Activated T-helper 9 cell treated with anti-CD3 and anti-CD28 coated beads, Interleukin-2, amount 50 U/mL, for 16 hours (primary cell): ENCODE results near the gene SMIM1.

Source experiments
- DNase-seq: peaks from one replicate; pipeline ENCODE4 v3.0.0-alpha.2; 2020; ENCODE audit warnings: low read depth

The SMIM1 gene

DNA sequence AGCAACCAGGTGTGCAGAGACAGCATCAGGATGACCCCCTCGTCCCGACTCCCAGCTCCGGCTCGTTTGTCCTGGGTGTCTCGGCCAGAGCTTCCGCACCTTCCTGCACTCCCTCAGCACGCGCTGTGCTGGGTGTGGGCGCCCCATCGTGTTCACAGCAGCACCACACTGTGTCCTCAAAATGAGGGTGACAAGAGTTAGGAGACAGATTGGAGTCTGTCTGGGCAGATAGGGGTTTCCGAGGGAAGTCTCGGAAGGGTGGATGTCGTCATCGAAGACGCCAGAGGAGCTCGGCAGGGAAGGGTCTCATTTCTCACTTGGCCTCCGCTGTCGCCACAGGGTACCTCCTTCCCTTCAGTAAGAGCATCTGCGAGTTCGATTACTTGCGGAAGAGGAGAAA is 16.2 kb upstream of the SMIM1 start:
- DNase-seq: no peak

DNA sequence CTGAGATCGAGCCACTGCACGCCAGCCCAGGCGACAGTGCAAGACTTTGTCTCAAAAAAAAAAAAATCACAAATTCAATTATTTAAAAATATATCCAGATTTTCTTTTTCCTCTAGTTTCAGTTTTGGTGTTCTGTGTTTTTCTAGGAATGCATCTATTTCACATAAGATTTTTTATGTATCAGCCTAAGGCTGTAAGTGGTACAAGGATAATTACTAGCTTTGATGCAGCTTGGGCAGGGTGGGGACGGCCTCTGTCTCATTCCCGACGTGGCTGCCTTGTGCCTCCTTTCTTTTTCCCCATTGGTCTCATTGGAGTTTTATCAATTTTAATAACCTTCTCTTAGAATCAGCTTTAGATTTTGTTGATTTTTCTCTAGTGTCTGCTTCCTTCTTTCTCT is 13.4 kb upstream of the SMIM1 start:
- no peak for DNase-seq

DNA sequence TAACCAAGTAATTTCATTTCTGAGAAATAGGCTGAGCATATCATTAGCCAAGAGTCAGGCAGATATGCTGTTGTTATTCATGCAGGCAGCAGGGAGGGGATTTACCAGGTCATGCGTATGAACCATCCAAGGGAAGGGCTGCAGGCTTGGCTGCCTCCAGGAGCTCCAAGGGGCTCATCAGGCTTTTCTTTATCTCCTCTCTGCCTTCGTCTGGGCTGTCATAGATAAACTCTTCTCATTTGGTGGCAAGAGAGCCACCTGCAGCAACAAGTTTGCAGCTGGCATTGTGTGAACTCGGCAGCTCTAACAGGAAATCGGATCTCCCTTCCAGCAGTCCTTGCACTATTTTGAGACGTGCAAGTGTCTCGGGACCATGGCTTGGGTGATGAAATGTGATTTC is 12.8 kb upstream of the SMIM1 start:
- no peak for DNase-seq

DNA sequence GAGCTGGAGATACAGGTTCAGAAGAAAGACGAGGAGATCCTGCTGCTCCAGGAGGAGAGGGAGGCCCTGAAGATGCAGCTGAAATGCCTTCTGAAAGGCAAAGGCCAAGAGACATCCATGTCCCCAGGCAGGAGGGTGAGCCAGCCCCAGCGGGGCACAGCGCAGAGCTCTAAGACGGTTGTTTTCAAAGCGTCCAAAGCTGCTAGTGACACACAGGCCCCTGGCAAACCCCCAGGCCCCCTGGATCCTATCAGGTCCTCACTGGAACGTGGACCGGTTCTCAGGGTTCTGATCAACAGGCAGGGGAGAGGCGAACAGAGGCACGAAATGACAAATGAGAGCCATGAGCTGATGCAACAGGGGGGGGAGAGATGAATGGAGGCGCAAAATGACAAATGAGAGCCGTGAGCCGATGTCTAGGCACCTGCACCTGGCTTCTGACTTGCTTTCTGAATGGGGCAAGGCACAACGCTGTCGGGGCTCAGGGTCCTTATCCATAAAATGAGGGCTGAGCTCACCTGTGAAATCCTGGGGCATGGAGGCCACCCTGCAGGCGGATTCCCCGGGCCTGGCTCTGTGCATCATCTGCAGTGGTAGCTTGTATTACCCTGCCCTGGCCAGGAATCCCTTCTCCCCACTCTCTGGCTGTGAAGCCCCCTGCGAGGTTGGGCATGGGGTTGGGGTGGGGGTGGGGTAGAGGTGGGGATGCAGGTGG is 11.1 kb upstream of the SMIM1 start:
- no peak for DNase-seq

DNA sequence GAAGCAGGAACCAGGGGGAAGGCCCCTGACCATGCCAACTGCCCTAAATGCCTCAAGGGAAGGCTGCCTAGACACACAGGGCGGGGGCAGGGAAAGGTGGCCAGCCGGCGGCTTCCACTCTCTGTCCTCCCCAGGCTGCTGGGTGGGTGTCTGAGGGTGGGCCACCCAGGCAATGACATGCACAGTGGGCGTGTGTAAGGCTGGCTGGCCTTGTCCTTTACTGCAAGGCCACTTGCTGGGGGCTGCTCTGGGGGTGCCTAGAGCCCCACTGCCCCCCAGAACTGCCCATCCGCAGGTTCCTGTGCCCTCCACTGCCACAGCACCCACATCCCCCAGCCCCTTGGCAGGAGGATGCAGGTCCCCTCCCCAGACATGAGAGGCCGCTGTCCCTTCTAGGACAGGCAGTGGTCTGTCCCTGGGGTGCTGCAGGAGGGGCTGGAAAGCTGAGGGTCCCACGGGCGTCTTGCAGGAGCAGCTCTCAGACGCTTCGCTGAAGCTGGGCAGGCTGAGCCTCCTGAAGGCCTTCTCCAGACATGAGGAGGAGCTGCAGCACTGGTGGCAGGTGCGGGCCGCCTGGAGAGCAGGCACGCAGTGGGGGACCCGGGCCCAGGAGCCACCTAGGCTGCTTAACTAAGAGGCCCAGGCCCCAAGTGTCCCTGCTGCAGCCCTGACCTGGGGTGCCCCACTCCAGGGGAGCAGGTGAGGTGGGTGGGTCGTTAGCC is 10.2 kb upstream of the SMIM1 start:
- no peak for DNase-seq

DNA sequence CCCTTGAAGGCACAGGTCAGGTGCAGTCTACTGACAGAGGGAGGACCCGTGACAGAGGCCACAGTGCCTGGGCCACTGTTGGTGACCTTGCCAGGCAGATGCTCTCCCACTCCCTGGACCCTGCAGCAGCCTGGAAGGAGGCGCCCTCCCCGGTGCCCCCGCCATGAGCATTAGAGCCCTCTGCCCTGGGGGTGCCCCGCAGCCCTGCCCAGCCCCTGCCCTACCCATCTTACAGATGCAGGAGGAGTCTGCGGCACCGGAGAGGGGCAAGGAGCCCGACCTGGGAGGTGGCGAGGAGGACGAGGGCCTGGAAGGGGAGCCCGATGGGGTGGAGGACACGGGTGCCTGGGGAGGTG is 9.7 kb upstream of the SMIM1 start:
- DNase-seq: no peak

DNA sequence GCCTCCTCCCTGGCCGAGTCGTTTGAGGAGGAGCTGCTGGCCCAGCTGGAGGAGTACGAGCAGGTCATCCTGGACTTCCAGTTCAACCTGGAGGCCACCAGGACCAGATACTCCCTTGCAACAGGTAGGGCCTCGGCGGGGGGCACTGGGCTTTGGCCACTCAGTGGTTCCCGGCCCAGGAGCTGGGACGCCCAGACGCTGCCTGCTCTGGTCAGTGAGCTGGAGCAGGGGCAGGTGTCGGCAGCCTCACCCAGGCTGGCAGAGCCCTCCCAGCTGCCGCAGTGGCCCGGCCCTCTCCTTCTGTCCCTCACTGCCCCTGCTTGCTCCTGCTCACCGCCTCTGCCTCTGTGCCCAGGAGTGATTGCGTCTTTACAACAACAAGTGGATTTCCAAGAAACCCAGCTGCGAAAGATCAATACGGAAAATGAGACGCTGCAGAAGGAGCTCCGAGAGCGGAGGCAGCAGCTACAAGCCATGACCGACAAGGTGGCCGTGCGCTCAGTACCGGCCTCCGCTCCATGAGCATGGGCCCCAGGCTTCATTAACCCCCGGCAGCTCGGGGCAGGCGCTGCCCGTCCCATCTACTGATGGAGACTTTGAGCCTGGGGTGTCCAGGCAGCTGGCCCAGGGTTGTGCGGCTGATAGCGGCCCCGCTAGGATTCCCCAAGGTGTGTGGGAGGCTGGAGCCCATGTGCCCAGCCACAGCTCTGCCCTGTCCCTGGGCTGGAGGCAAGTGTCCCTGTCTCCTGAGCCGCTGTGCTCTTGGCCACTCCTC is 9.0 kb upstream of the SMIM1 start:
- no peak for DNase-seq

DNA sequence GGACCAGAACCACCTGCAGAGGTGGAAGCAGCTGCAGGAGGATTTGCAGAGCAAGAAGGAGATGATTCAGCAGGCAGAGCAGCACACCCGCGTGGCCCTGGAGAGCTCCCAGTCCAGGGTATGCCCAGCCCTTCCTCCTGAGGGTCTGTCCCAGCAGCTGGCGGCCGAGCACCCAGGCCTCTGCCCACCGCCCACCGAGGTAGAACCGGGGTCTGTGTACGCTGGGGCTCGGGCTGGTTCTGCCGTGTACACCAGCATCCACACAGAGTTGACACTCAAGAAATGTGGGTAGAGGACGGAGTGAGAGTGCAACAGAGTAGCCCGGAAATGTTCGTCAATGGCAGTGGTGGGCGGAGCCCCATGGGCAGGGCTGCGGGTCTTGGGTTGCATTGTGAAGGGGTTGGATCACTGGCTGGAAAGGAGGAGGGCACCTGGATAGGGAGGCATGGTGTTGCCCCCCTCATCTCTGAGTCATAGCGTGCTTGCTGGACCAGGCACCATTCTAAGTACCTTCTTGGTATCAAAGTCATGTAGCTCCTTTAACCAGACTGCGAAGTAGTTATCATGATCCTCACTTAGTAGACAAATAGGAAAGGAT is 5.1 kb upstream of the SMIM1 start:
- DNase-seq: no peak

DNA sequence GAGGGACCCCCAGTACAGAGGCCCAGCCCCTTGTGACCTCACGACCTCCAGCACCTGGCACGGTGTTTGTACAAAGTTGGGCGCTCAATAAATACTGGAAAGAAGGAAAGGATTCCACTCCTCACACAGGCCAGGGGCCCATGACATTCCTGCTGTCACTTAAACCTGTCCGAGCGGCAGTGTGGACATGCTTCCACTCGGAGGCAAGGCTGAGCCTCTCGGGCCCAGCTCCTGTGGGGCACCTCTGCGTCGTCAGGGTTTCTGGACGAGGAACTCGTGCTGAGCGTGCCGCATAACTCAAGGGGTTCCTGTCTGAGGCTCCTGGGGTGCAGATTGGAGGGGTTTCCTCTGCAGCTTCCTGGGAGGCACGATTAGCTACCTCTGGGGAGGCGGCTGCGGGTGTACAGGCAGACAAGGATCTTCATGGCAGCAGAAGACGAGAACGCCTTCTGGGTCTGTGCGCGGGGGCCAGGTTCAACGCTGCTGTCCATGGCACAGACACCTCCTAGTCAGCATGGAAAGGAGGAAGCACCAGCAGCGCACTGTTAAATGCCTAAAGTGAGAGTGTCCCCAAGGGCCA is 3.6 kb upstream of the SMIM1 start:
- no peak for DNase-seq

DNA sequence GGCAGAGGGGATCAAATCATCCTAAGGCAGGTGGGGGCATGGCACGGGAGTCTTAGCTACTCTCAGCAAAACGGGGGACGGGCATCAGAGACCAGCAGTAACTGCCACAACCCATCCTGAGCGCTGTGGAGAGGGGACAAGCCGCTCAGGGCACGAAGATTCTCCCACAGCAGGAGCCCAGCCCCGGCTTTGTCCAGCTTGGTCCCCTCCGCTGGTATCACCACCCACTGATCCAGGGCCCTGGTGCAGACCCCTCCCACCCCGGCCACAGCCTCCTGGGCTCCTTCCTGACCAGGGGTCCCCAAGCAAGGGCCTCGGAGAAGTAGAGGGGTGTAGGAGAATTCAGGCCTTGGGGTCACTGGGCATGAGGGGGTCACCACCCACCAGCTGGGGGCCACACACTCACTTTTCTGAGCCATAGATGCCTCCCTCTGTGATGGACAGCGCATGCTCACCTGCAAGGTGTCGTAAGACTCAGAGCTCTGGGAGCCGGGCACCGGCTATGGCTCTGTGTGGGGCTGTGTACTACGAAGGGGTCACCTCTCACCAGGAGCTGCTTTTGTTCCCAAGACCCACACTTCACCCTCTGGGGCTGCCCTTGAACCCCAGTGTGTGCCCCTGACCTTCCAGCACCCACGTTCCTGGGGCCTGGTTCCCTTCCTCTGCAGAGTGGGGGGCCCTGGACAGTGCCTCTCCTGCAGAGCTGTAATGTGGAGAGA is 2.3 kb upstream of the SMIM1 start:
- DNase-seq: no peak

DNA sequence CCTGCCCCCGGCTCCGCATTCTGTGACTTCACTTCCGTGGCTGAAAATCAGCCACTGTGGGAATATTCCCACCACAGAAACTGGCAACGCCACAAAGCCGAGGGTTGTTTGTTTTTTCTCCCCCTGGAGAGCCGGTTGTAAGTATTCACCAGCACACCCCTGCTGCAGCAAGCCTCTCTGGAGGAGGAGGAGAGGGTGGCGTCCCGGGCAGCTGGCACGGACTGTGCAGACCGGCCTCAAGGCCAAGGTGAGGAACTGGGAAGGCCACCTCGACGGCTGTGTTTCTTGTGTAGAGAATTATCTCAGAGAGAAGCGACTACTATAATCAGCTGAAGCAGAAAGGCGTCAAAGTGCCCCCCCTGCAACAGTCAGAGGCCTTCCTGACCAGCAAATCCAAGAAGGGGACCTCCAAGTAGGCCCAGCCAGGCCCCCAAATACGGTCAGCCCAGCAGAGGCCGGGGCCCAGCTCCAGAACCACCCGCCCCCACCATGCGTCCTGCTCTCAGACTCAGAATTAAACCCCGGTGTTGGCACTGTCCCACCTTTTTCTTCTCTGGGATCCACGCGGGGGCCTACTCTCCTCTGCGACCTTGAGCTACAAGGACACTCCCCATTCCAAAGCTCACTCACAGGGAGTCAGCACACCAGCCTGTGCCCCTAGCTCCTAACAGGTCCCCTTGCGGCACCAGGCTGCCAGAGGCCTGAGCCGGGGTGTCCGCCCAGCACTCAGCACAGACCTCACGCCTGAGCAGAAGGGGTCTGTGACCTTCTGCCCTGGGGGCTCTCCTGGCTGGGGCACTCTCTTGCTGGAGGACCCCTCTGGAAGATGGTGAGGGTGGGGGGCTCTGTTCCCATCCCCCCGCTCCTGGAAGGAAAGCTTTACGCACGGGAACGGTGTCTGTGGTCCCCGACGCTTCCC is 1.2 kb upstream of the SMIM1 start:
- no peak for DNase-seq

DNA sequence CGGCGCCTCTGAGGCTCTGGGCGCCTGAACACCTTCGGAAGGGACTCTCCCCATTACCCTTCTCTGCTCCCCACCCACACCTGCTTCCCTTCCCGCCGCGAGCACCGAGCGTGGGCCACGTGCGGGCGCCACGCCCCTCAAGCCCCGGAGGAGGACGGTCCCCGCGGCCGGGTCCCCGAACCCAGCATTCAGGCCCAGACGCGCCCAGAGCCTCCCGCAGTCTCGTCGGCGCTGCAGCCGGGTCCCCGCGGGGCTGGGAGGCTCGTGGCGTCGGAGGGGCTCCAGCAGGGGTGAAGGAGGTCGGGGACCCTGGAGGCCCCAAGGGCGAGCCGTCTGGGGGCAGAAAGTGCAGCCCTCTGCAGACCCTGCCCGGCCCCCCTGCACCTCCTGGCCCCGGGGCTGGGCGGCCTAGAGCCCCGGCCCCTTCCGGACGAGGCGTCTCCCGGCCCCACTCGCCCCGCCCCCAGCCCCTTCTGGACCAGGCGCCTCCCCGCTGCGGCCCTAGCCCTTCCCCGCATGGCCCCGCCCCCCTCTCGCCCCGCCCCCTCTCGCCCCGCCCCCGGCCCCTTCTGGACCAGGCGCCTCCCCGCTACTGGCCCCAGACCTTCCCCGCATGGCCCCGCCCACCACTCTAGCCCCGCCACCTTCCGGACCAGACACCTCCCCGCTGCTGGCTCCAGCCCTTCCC is 378 bp upstream of the SMIM1 start:
- peak; percentile 78 for DNase-seq

DNA sequence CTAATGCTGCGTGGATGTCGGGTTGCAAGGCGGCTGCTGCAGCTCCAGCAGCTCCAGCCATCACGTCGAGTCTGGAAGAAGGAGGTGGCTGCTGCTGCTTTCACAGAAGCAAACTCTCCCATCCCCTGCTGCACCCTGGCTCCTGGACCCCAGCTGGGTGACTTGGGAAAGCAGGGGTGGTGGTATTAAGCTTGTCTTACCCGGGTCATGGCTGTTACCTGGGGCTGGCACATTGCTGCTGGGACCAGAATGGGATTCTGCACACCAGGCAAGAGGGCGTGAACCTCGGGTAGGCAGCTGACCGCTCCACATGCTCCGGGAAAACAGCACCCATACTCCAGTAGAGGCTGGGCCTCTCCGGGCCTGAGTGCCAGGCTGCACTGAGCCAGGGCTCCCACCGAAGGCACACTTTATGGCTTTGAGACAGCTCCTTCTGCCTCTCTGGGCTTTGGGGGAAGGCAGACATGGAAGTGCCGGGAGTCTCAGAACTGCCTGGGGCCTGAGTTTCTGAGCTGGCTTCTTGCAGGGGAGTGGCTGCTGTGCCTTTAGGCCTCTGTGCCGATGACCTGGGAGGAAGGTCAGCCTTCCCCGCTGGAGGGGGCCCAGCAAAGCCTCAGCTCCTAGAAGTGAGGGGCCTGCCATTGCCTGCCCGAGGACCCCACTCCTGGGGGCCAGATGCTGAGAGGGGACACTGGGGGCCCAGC is 1.2 kb downstream of the SMIM1 start:
- no peak for DNase-seq

DNA sequence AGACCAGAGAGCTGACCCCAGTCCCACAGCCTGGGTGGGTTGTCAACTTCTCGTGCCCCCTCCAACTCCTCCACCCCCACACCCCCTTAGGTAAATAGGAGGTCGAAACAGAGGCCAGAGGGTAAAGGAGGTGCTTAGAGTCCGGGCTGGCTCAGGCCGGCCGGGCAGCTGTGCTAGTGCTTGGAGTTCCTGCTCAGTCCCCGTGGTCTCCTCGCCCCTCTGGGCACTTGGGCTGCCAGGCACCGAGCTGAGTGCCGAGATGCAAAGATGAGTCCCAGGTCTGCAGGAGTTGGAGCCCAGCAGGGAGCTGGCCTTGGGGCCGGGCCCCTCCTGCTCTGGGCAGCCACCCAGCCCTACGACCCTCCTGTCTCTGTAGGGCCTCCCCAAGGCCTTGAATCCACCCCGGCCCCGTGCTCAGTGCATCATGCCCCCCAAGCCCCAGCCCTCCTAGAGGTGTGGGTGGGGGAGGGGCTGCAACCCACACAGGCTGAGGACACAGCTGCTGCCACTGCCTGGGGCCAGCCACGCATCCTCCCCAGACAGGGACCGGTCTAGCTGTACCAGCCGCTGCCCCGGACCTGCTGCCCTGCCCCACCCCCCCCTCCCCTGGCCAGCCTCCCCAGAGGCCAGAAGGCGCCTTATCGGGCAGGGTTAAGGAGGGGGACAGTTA is 1.9 kb downstream of the SMIM1 start:
- no peak for DNase-seq

DNA sequence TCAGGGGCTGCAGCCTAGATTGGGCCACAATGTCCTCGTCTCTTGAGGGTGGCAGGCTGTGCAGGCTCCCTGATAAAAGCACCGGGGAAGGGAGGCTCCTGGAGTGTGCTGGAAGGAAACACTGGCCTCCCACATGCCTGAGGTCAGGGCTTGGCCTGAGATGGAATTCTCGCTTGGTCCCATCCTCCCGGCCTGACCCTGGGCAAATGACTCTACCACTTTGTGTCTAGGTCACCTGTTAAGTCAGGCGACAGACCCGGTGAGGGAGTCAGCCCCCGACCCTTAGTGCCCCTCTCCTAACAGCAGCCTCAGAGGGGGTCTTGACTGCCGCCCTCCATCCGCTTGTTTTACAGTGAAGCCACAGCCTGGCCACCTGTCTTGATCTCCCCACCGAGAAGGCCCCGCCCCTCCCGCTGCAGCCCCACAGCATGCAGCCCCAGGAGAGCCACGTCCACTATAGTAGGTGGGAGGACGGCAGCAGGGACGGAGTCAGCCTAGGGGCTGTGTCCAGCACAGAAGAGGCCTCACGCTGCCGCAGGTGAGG is 2.5 kb downstream of the SMIM1 start:
- DNase-seq: no peak

DNA sequence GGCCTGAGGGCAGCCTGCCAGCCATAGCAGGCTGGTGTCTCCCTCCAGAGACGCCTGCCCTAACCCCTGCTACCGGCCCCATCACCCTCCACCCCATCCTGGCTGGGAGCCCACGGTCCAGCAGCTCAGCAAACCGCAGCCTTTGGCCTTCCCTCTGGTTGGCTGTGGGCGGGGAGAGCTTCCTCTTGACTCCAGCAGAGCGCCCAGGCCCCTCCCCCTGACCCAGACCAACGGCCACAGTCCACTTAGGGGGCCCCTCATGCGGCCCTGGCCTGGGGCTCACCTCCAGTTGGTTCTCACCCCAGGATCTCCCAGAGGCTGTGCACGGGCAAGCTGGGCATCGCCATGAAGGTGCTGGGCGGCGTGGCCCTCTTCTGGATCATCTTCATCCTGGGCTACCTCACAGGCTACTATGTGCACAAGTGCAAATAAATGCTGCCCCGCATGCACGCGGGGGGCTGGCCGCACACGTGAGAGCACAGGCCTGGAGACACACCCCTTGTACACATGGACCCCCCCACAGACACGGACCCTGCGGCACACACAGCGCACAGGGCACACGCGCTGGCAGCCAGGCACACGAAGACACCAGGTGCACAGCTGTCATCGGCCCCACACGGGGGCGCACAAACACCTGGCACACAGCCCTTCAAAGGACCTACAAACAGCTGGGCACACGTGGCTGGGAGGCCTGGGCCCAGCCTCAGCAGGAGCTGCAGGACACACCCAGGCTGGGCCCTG is 3.1 kb downstream of the SMIM1 start:
- peak; percentile 26 for DNase-seq

DNA sequence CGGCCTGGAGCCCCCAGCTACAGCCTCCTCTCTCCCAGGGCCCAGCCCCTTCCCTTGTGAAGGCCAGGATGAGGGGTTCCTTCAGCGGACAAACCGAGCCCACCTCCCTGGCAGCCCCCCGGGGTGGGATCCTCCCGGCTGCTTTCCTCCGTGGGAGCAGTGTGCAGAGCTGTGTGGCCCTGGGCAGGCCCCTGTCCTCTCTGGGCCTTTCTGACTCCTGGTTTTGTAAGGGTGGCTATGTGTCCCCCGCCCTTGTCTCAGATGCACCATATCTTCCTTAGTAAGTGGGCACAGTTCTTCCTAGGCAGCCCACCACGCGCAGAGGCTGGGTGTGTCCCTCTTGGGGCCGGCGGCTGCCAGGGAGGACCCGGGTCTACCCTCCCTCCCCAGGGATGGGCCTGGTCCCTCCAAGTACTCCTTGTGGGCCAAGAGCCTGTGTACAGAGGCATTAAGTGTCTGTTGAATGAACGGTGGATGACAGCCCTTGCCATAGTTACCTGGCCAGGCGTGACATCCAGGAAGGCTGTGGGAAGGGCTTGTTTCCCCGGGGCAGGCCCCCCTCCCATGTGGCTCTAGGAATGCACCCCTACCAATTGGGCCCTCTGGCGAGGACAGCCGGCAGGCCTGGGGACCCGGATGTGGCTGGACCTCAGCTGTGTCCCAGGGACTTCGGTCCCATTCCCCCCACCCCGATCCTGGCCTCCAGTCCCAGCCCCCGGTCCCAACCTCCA is 3.8 kb downstream of the SMIM1 start:
- no peak for DNase-seq
